ENCODE measurements around the gene THAP3. TPM values are rescaled to one million over a fixed set of nuclear protein-coding genes. Genes with fewer than 3 reads are reported as not detected.
A peak's percentile ranks its signal among the peaks of the same experiment; 100 is the strongest.

Gene THAP3
- total RNA-seq, 1 donor from 2014 or later = 25.0 TPM

GRCh38 chr1:6581561-6582305, 42.9 kb upstream of the THAP3 start:
- H3K9me3 ChIP-seq (ENCODE audit: low read depth) = no peaks in the 10 kb centered on the region
- H3K4me3 Mint-ChIP-seq = peak overlapping the region; percentile 72
- H3K79me2 ChIP-seq (ENCODE audit: low read depth) = peaks cover 26% of the 10 kb centered on the region
- no peak for DNase-seq (ENCODE audit: low spot score)
- TF ChIP-seq EZH2phosphoT487 (IDR thresholded peaks at IDR 0.05) = no peak
- no peak for TF ChIP-seq EZH2 (IDR thresholded peaks at IDR 0.05)
- TF ChIP-seq CTCF (IDR thresholded peaks at IDR 0.05) = no peak
- peaks cover 13% of the 10 kb centered on the region for H3K4me1 ChIP-seq
- no peak overlapping the region for H3K27ac ChIP-seq
- H3K27me3 ChIP-seq = no peaks in the 10 kb centered on the region
- no peak overlapping the region for H3K27ac Mint-ChIP-seq
- H3K4me1 Mint-ChIP-seq = peaks cover 29% of the 10 kb centered on the region
- H3K36me3 ChIP-seq = no peaks in the 10 kb centered on the region
- H3K27me3 Mint-ChIP-seq (ENCODE audit: insufficient read depth, low read depth) = peaks cover 7% of the 10 kb centered on the region
- H3K9me3 Mint-ChIP-seq = no peaks in the 10 kb centered on the region
- peaks cover 13% of the 10 kb centered on the region for H3F3A ChIP-seq (ENCODE audit: low read depth)
- H4K20me1 ChIP-seq (ENCODE audit: low read depth) = peaks cover 16% of the 10 kb centered on the region
- no peak overlapping the region for H3K4me2 ChIP-seq
- no peak overlapping the region for H3K9ac ChIP-seq
- no peak overlapping the region for H2AFZ ChIP-seq (replicated peaks)
- H3K4me3 ChIP-seq = no peak overlapping the region
- no peaks in the 10 kb centered on the region for H3K36me3 Mint-ChIP-seq

- H3K4me1 Mint-ChIP-seq = peaks cover 29% of the 10 kb centered on the region
- Histone ChIP-seq H3K4me1 (peaks cover 13% of the 10 kb centered on the region), H4K20me1 (ENCODE audit: low read depth) (peaks cover 16% of the 10 kb centered on the region), H3K27ac (no peak overlapping the region), H3K36me3 (no peaks in the 10 kb centered on the region), H3K79me2 (ENCODE audit: low read depth) (peaks cover 26% of the 10 kb centered on the region), H3K4me3 (no peak overlapping the region), H3F3A (ENCODE audit: low read depth) (peaks cover 13% of the 10 kb centered on the region), H3K27me3 (no peaks in the 10 kb centered on the region), H3K9ac (no peak overlapping the region), H3K4me2 (no peak overlapping the region), H2AFZ (replicated peaks) (no peak overlapping the region), H3K9me3 (ENCODE audit: low read depth) (no peaks in the 10 kb centered on the region)
- peaks cover 7% of the 10 kb centered on the region for H3K27me3 Mint-ChIP-seq (ENCODE audit: insufficient read depth, low read depth)
- peak overlapping the region; percentile 71 for H3K4me3 Mint-ChIP-seq
- no peaks in the 10 kb centered on the region for H3K36me3 Mint-ChIP-seq
- TF ChIP-seq EZH2phosphoT487 (IDR thresholded peaks at IDR 0.05) (no peak), CTCF (IDR thresholded peaks at IDR 0.05) (no peak), EZH2 (IDR thresholded peaks at IDR 0.05) (no peak)
- DNase-seq (ENCODE audit: low spot score) = no peak
- no peaks in the 10 kb centered on the region for H3K9me3 Mint-ChIP-seq
- no peak overlapping the region for H3K27ac Mint-ChIP-seq
Measured at GRCh38 chr1:6582370-6582769, 42.3 kb upstream of the THAP3 start.

DNA sequence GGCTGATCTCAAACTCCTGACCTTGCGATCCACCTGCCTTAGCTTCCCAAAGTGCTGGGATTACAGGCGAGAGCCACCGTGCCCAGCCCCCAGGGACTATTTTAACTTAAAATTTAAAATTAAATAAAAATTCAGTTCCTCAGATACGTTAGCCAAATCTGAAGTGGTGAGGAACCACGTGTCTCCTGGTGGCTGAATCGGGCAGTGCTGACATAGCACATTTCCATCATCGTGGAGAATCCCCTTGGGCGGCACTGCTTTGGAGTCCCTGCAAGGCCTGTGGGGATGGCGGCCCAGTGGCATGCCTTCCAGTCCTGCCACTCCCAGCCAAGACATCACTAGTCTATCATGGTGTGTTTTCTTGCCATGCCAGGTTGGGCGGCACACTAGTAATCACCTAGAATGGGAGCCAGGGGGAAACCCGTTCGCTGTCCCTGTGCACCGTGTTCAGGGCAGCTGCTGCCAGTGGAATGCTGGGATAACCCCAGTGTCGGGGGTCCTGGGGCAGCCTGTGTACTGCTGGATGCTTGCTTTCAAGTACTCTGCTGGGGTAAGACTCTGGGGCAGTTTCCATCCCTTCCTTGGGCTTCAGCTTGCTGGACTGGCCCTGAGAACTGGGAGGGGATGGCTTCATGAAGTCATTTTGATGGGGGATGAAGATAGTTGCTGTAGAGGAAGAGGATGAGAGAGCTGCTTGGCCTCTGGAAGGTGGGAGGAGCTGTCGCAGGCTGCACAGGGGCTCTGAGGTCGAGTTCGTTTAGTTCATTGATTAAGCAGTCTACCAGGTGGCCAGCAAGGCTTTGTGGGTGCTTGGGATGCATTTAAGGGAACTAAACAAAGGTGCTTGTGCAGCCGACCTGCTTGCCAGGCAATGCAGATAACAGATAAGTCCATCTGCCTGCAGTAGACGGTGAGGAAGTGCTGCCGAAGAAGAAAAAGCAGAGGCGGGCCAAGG, 40.3 kb upstream of the THAP3 start:
- Histone ChIP-seq H3K4me2 (no peak overlapping the region), H3K4me1 (peaks cover 9% of the 10 kb centered on the region), H4K20me1 (ENCODE audit: low read depth) (peaks cover 16% of the 10 kb centered on the region), H3K9ac (no peak overlapping the region), H3F3A (ENCODE audit: low read depth) (peaks cover 7% of the 10 kb centered on the region), H3K9me3 (ENCODE audit: low read depth) (no peaks in the 10 kb centered on the region), H3K27ac (no peak overlapping the region), H2AFZ (replicated peaks) (no peak overlapping the region), H3K79me2 (ENCODE audit: low read depth) (peaks cover 26% of the 10 kb centered on the region), H3K4me3 (no peak overlapping the region), H3K36me3 (no peaks in the 10 kb centered on the region), H3K27me3 (no peaks in the 10 kb centered on the region)
- peak overlapping the region; percentile 27 for H3K27ac Mint-ChIP-seq
- peak overlapping the region; percentile 44 for H3K4me3 Mint-ChIP-seq
- H3K27me3 Mint-ChIP-seq (ENCODE audit: insufficient read depth, low read depth) = peaks cover 7% of the 10 kb centered on the region
- TF ChIP-seq CTCF (IDR thresholded peaks at IDR 0.05) (peak; percentile 18), EZH2phosphoT487 (IDR thresholded peaks at IDR 0.05) (no peak)
- peaks cover 19% of the 10 kb centered on the region for H3K4me1 Mint-ChIP-seq
- no peaks in the 10 kb centered on the region for H3K9me3 Mint-ChIP-seq
- peaks cover 2% of the 10 kb centered on the region for H3K36me3 Mint-ChIP-seq
- no peak for DNase-seq (ENCODE audit: low spot score)
